PC-9 (cell line): ENCODE measurements around the gene GRAPL. TPM values are rescaled to one million over a fixed set of nuclear protein-coding genes. Genes with fewer than 3 reads are reported as not detected.
"Not testable (repeated sequence)": the region's sequence is repeated elsewhere in the genome, so short reads cannot be mapped to it uniquely, and the experiment has no call there.

ENCODE experiments used
- BruUV-seq: library from RNA; stranded (reverse); fragments of 400-500 nt; replicated peaks from 2 replicates; lab custom pipeline; 2021; lab: Mats Ljungman, UMichigan
- CTCF ChIA-PET: fragments of 300-600 bp; sonication (Branson Sonifier 250); formaldehyde crosslinking; loops from one replicate; lab custom pipeline; 2022; ENCODE audit warnings: antibody characterized with exemption; lab: Charles Lee
- POLR2A ChIA-PET: fragments of 300-600 bp; sonication (Branson Sonifier 250); formaldehyde crosslinking; loops from one replicate; lab custom pipeline; 2022; ENCODE audit warnings: antibody characterized with exemption; ENCODE audit not compliant: unreplicated experiment; lab: Charles Lee
- DNase-seq, 2 experiments: peaks; one replicate each; pipeline versions ENCODE4 v3.0.0 to v3.0.0-alpha.2; 2015 to 2022; ENCODE audit warnings: mixed read lengths in 1 of 2
- H2AFZ ChIP-seq: fragments of 200-600 bp; sonication (generic); 2 replicates; pipeline ENCODE4 v1.8.1; 2017; ENCODE audit warnings: antibody characterized with exemption
- H3F3A ChIP-seq: fragments of 200-600 bp; sonication (generic); 2 replicates; pipeline ENCODE4 v1.8.1; 2017; ENCODE audit warnings: antibody characterized with exemption, mild to moderate bottlenecking, low read depth; ENCODE audit not compliant: insufficient read depth
- H3K27ac ChIP-seq: fragments of 200-600 bp; sonication (generic); 2 replicates; pipeline ENCODE4 v1.6.1; 2016; ENCODE audit warnings: mixed run types
- H3K27me3 ChIP-seq: fragments of 200-600 bp; sonication (generic); 2 replicates; pipeline ENCODE4 v1.6.1; 2016; ENCODE audit warnings: low read depth, mixed run types; ENCODE audit not compliant: insufficient read depth
- H3K36me3 ChIP-seq: fragments of 200-600 bp; sonication (generic); 2 replicates; pipeline ENCODE4 v1.6.1; 2016; ENCODE audit warnings: low read depth, mixed run types
- H3K4me1 ChIP-seq: fragments of 200-600 bp; sonication (generic); replicated peaks from 2 replicates; pipeline ENCODE4 v1.6.1; 2016; ENCODE audit warnings: mixed run types; ENCODE audit not compliant: insufficient read depth
- H3K4me2 ChIP-seq: fragments of 200-600 bp; sonication (generic); 2 replicates; pipeline ENCODE4 v1.6.1; 2017; ENCODE audit warnings: mixed run types
- H3K4me3 ChIP-seq: fragments of 200-600 bp; sonication (generic); 2 replicates; pipeline ENCODE4 v1.6.1; 2016; ENCODE audit warnings: mixed run types
- H3K79me2 ChIP-seq: fragments of 200-600 bp; sonication (generic); 2 replicates; pipeline ENCODE4 v1.6.1; 2017; ENCODE audit warnings: low read depth, mixed run types
- H3K9me2 ChIP-seq: fragments of 200-600 bp; sonication (generic); 2 replicates; pipeline ENCODE4 v1.8.1; 2017; ENCODE audit warnings: mild to moderate bottlenecking; ENCODE audit not compliant: insufficient read depth
- H3K9me3 ChIP-seq: fragments of 200-600 bp; sonication (generic); 2 replicates; pipeline ENCODE4 v1.8.1; 2016; ENCODE audit warnings: low read depth; ENCODE audit not compliant: insufficient read depth
- H4K20me1 ChIP-seq: fragments of 200-600 bp; sonication (generic); 2 replicates; pipeline ENCODE4 v1.8.1; 2017; ENCODE audit not compliant: insufficient read depth
- intact Hi-C: fragments of 100-400 bp; cut with micrococcal nuclease; formaldehyde crosslinking; loops from one replicate; pipeline ENCODE4 v1.10.0; 2022; ENCODE audit not compliant: unreplicated experiment
- total RNA-seq: library from RNA; stranded (reverse); gene quantifications from 2 replicates; pipeline ENCODE4 v1.2.3, GENCODE V29; 2021

GRAPL gene
- total RNA-seq, 1 experiment from 2014 or later: 0.37 TPM

- intact Hi-C loops, BruUV-seq, CTCF ChIA-PET, H4K20me1 ChIP-seq, H3K27me3 ChIP-seq, H3F3A ChIP-seq, H3K9me3 ChIP-seq, H2AFZ ChIP-seq, H3K9me2 ChIP-seq, H3K36me3 ChIP-seq, H3K79me2 ChIP-seq, POLR2A ChIA-PET, H3K4me2 ChIP-seq, H3K4me1 ChIP-seq, H3K4me3 ChIP-seq, H3K27ac ChIP-seq, DNase-seq: not testable (repeated sequence)
Measured at GRCh38 chr17:19174422-19174821, 47.0 kb downstream of the GRAPL start.

GRCh38 chr17:19175410-19175809, 48.0 kb downstream of the GRAPL start:
- intact Hi-C loops, POLR2A ChIA-PET, H3K36me3 ChIP-seq, H3K4me1 ChIP-seq, H2AFZ ChIP-seq, DNase-seq, H3K27me3 ChIP-seq, H3K27ac ChIP-seq, H3K79me2 ChIP-seq, H4K20me1 ChIP-seq, H3K9me2 ChIP-seq, BruUV-seq, H3K4me3 ChIP-seq, H3F3A ChIP-seq, H3K4me2 ChIP-seq, H3K9me3 ChIP-seq, CTCF ChIA-PET: not testable (repeated sequence)

- H3K27me3 ChIP-seq, H4K20me1 ChIP-seq, H3K9me3 ChIP-seq, H3F3A ChIP-seq, H3K4me2 ChIP-seq, H3K79me2 ChIP-seq, H3K36me3 ChIP-seq, POLR2A ChIA-PET, intact Hi-C loops, H3K9me2 ChIP-seq, CTCF ChIA-PET, H2AFZ ChIP-seq, DNase-seq, H3K27ac ChIP-seq, H3K4me3 ChIP-seq, H3K4me1 ChIP-seq, BruUV-seq: not testable (repeated sequence)
Measured at GRCh38 chr17:19181040-19181875, 53.9 kb downstream of the GRAPL start.

GRCh38 chr17:19187883-19188869, 60.8 kb downstream of the GRAPL start:
- H3K4me1 ChIP-seq, H3K36me3 ChIP-seq, H3F3A ChIP-seq, H3K4me3 ChIP-seq, POLR2A ChIA-PET, H3K9me2 ChIP-seq, H3K4me2 ChIP-seq, H3K9me3 ChIP-seq, H3K27ac ChIP-seq, H4K20me1 ChIP-seq, H2AFZ ChIP-seq, H3K79me2 ChIP-seq, H3K27me3 ChIP-seq, CTCF ChIA-PET, intact Hi-C loops: not testable (repeated sequence)
- peak in 1 of 2 experiments; percentile 99 for DNase-seq
- TSS peak; percentile 100 for BruUV-seq

- H3K36me3 ChIP-seq, H2AFZ ChIP-seq, BruUV-seq, H3F3A ChIP-seq, H3K27me3 ChIP-seq, H3K4me2 ChIP-seq, intact Hi-C loops, POLR2A ChIA-PET, H3K4me1 ChIP-seq, H4K20me1 ChIP-seq, CTCF ChIA-PET, H3K9me3 ChIP-seq, H3K27ac ChIP-seq, H3K4me3 ChIP-seq, H3K79me2 ChIP-seq, DNase-seq, H3K9me2 ChIP-seq: not testable (repeated sequence)
Measured at GRCh38 chr17:19188870-19189708, 61.7 kb downstream of the GRAPL start.

GRCh38 chr17:19189781-19190405, 62.5 kb downstream of the GRAPL start:
- H2AFZ ChIP-seq, H3K27ac ChIP-seq, H3K4me2 ChIP-seq, intact Hi-C loops, POLR2A ChIA-PET, H3K4me3 ChIP-seq, H3K27me3 ChIP-seq, H3K79me2 ChIP-seq, H3K4me1 ChIP-seq, H4K20me1 ChIP-seq, H3K9me2 ChIP-seq, DNase-seq, H3F3A ChIP-seq, CTCF ChIA-PET, H3K9me3 ChIP-seq, H3K36me3 ChIP-seq: not testable (repeated sequence)
- BruUV-seq: TSS peak; percentile 98
